ENCODE data around the gene SCN5A. TPM values are rescaled to one million over a fixed set of nuclear protein-coding genes. Genes with fewer than 3 reads are reported as not detected.

Gene SCN5A
- total RNA-seq, 1 donor from 2014 or later: not detected

Other genes with a start within 250 kb of the SCN5A start
- 1.9 and 4.5 TPM in 2 replicates for gene ACVR2B, start 195.8 kb downstream of the SCN5A start, total RNA-seq
- gene EXOG, start 153.3 kb downstream of the SCN5A start, total RNA-seq: 5.8 and 5.9 TPM in 2 replicates
- not detected in 2 replicates for gene SCN10A, start 166.5 kb upstream of the SCN5A start, total RNA-seq

All from bronchial epithelial cell (primary cell).